DOHH2 (cell line): ENCODE results near the gene AGBL5.

Experiments
- H3F3A ChIP-seq: fragments of 200-600 bp; sonication (generic), shearing (Covaris generic); 2 replicates; pipeline ENCODE4 v1.6.0; 2016; ENCODE audit warnings: antibody characterized with exemption, mild to moderate bottlenecking; ENCODE audit not compliant: control insufficient read depth, insufficient read depth
- H3K27ac ChIP-seq: fragments of 200-600 bp; sonication (generic); 2 replicates; pipeline ENCODE4 v1.5.1; 2014; ENCODE audit warnings: low read depth, mild to moderate bottlenecking, low read length, moderate library complexity
- H3K27me3 ChIP-seq: fragments of 200-600 bp; sonication (generic); 2 replicates; pipeline ENCODE4 v1.6.1; 2014; ENCODE audit warnings: mild to moderate bottlenecking, low read length, mixed read lengths; ENCODE audit not compliant: control insufficient read depth
- H3K36me3 ChIP-seq: fragments of 200-600 bp; sonication (generic); 2 replicates; pipeline ENCODE4 v1.6.1; 2014; ENCODE audit warnings: mild to moderate bottlenecking, low read length, moderate library complexity, mixed read lengths; ENCODE audit not compliant: control insufficient read depth
- H3K4me1 ChIP-seq: fragments of 200-600 bp; sonication (generic); 2 replicates; pipeline ENCODE4 v1.6.1; 2014; ENCODE audit warnings: mild to moderate bottlenecking, low read length, mixed read lengths; ENCODE audit not compliant: control insufficient read depth
- H3K4me2 ChIP-seq: fragments of 200-600 bp; sonication (generic); 2 replicates; pipeline ENCODE4 v1.6.0; 2014; ENCODE audit warnings: mild to moderate bottlenecking, low read length, moderate library complexity
- H3K4me3 ChIP-seq: fragments of 200-600 bp; sonication (generic); 2 replicates; pipeline ENCODE4 v1.5.1; 2014; ENCODE audit warnings: mild to moderate bottlenecking, low read length, mixed read lengths
- H3K79me2 ChIP-seq: fragments of 200-600 bp; sonication (generic); 2 replicates; pipeline ENCODE4 v1.6.1; 2014; ENCODE audit warnings: mild to moderate bottlenecking, low read length, mixed read lengths; ENCODE audit not compliant: control insufficient read depth
- H3K9me2 ChIP-seq: fragments of 200-600 bp; sonication (generic); replicated peaks from 2 replicates; pipeline ENCODE4 v1.6.1; 2014; ENCODE audit warnings: mild to moderate bottlenecking, low read length, mixed read lengths; ENCODE audit not compliant: control insufficient read depth
- H3K9me3 ChIP-seq: fragments of 200-600 bp; sonication (generic); 2 replicates; pipeline ENCODE4 v1.6.1; 2014; ENCODE audit warnings: antibody characterized with exemption, low read length, mixed read lengths; ENCODE audit not compliant: control insufficient read depth, insufficient read depth
- H4K20me1 ChIP-seq: fragments of 200-600 bp; sonication (generic); 2 replicates; pipeline ENCODE4 v1.6.0; 2014; ENCODE audit warnings: low read depth, mild to moderate bottlenecking, antibody characterized with exemption, low read length, moderate library complexity; ENCODE audit not compliant: control insufficient read depth, insufficient read depth
- EZH2phosphoT487 ChIP-seq: fragments of 200-600 bp; sonication (generic); IDR thresholded peaks from 2 replicates; pipeline ENCODE4 v1.6.1; 2017; ENCODE audit warnings: borderline replicate concordance, mild to moderate bottlenecking, antibody characterized with exemption, low read length, moderate library complexity, mixed read lengths
- TF ChIP-seq, protein P1 (sequence below): fragments of 200-600 bp; sonication (generic); IDR thresholded peaks from one replicate; pipeline ENCODE4 v1.5.1; 2014; ENCODE audit warnings: antibody characterized with exemption, mild to moderate bottlenecking, low read depth, low read length; ENCODE audit not compliant: poor library complexity, severe bottlenecking

AGBL5 gene

DNA sequence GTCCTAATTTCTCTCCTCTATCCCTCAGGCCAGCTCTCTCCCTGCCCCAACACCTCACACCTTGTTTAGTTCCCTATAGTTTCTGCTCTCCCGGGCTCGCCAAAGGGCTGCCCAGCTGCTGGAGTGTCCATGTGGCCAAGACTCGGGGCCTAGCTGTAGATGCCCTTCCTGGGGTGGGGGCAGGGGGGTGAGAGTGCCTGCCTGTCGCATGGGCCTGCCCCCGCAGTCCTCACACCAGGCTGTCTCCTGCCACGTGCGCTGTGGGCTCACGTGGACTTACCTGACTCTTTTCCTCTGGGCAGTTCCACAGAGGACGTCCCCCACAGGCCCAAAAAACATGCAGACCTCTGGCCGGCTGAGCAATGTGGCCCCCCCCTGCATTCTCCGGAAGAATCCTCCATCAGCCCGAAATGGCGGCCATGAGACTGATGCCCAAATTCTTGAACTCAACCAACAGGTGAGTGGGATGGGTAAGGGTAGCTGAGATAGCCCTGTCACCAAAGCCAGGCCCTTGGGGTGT lies 26.1 kb upstream of the AGBL5 start:
- H3K9me2 ChIP-seq = no peaks in the 10 kb centered on the region
- H3K27me3 ChIP-seq = no peaks in the 10 kb centered on the region
- H3F3A ChIP-seq = no peaks in the 10 kb centered on the region
- no peaks in the 10 kb centered on the region for H4K20me1 ChIP-seq
- H3K4me1 ChIP-seq = no peaks in the 10 kb centered on the region
- no peak overlapping the region for H3K4me3 ChIP-seq
- no peak overlapping the region for H3K27ac ChIP-seq
- no peak overlapping the region for H3K4me2 ChIP-seq
- H3K9me3 ChIP-seq = no peaks in the 10 kb centered on the region
- H3K36me3 ChIP-seq = no peaks in the 10 kb centered on the region
- TF ChIP-seq, protein P1, sequence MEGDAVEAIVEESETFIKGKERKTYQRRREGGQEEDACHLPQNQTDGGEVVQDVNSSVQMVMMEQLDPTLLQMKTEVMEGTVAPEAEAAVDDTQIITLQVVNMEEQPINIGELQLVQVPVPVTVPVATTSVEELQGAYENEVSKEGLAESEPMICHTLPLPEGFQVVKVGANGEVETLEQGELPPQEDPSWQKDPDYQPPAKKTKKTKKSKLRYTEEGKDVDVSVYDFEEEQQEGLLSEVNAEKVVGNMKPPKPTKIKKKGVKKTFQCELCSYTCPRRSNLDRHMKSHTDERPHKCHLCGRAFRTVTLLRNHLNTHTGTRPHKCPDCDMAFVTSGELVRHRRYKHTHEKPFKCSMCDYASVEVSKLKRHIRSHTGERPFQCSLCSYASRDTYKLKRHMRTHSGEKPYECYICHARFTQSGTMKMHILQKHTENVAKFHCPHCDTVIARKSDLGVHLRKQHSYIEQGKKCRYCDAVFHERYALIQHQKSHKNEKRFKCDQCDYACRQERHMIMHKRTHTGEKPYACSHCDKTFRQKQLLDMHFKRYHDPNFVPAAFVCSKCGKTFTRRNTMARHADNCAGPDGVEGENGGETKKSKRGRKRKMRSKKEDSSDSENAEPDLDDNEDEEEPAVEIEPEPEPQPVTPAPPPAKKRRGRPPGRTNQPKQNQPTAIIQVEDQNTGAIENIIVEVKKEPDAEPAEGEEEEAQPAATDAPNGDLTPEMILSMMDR = no peak
- no peak for TF ChIP-seq EZH2phosphoT487
- no peaks in the 10 kb centered on the region for H3K79me2 ChIP-seq

DNA sequence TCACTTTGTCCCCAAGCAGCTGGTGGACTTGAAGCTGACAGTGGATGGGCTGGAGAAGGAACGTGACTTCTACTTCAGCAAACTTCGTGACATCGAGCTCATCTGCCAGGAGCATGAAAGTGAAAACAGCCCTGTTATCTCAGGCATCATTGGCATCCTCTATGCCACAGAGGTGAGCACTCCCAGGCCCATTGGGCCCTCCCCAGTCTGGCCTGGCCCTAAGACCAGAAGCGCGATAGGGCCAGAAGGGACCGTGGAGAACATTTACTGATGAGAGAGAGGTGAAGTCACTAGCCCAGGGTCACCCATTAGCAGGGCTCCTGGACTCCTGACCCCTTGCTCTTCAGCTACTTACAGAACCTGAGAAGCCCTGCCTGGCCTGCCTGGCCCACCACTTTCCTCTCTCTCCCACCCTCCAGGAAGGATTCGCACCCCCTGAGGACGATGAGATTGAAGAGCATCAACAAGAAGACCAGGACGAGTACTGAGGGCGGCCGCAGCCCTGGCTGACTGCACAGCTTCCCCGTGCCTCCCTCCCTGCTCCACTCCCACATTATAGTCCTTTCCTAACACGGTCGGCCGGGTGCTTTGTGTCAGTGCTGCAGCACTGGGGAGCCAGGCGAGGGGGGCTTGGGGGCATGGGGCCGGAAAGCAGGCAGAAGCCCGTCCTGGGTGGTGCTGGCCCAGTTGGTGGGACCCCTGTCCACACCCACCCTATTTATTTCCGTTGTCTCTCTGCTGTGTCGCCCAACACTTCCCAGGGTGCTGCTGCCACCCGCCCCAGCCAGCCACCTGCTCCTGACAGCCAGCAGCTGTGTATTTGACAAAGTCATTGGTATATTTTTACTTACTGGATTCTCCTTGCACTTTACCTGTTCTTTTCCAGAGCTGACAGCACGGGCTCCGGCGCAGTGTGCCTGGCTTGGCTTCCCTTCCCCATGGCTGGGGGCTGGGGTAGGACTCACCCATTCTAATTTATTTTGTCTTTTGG lies 25.3 kb upstream of the AGBL5 start:
- TF ChIP-seq, protein P1 = no peak
- no peak for TF ChIP-seq EZH2phosphoT487
- Histone ChIP-seq H3F3A (no peaks in the 10 kb centered on the region), H3K27ac (no peak overlapping the region), H3K9me2 (no peaks in the 10 kb centered on the region), H3K4me2 (no peak overlapping the region), H4K20me1 (no peaks in the 10 kb centered on the region), H3K27me3 (no peaks in the 10 kb centered on the region), H3K4me1 (no peaks in the 10 kb centered on the region), H3K9me3 (no peaks in the 10 kb centered on the region), H3K4me3 (no peak overlapping the region), H3K36me3 (no peaks in the 10 kb centered on the region), H3K79me2 (no peaks in the 10 kb centered on the region)

DNA sequence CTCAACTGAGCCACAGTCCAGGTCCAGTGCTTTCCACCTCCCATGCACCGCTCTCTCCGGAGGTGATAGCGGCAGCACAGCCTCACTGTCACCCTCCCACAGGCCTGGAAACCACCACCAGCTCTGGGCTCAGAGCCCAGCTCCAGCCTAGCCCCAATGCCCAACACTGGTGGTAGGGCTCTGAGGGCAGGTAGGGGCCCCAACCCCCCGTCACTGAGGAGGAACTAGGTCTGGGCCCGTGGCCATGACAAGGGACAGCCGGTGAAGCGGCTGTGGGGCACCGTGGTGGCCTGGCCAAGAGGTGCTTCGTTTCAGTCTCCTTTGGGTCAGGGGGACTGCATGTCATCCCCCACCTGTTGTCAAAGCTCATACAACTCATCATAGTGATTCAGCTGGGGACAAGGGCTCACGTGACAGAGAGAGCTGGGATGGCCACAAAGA lies 24.2 kb upstream of the AGBL5 start:
- TF ChIP-seq EZH2phosphoT487 = no peak
- TF ChIP-seq, protein P1 = no peak
- H3K36me3 ChIP-seq = no peaks in the 10 kb centered on the region
- no peaks in the 10 kb centered on the region for H3F3A ChIP-seq
- H3K79me2 ChIP-seq = peaks cover 6% of the 10 kb centered on the region
- no peak overlapping the region for H3K27ac ChIP-seq
- no peaks in the 10 kb centered on the region for H3K27me3 ChIP-seq
- H3K9me3 ChIP-seq = no peaks in the 10 kb centered on the region
- no peak overlapping the region for H3K4me3 ChIP-seq
- peaks cover 6% of the 10 kb centered on the region for H3K4me1 ChIP-seq
- no peaks in the 10 kb centered on the region for H3K9me2 ChIP-seq
- no peak overlapping the region for H3K4me2 ChIP-seq
- no peaks in the 10 kb centered on the region for H4K20me1 ChIP-seq
